Endothelial cell of umbilical vein (primary cell): ENCODE data around the gene NAGLU. TPM values are rescaled to one million over a fixed set of nuclear protein-coding genes. Genes with fewer than 3 reads are reported as not detected.

ENCODE experiments used
- BruUV-seq: library from RNA; stranded (reverse); fragments of 400-500 nt; replicated peaks from 2 replicates; lab custom pipeline; 2021; lab: Mats Ljungman, UMichigan
- CTCF ChIA-PET: fragments of 300-600, 350-600 bp; sonication (Branson Sonifier 250); formaldehyde crosslinking; loops from one replicate; lab custom pipeline; 2021; ENCODE audit warnings: antibody characterized with exemption, inconsistent platforms; lab: Charles Lee
- POLR2A ChIA-PET: fragments of 300-600, 350-600 bp; sonication (Branson Sonifier 250); formaldehyde crosslinking; loops from one replicate; lab custom pipeline; 2021; ENCODE audit warnings: antibody characterized with exemption, inconsistent platforms; lab: Charles Lee
- DNase-seq: peaks from one replicate; pipeline ENCODE4 v3.0.0-alpha.2; 2011; ENCODE audit warnings: low read depth, low spot score
- FAIRE-seq: peaks from 2 replicates; lab custom pipeline; 2011; peaks lifted over from hg19 to GRCh38; lab: Jason Lieb, UNC
- H2AFZ ChIP-seq: 2 replicates; pipeline ENCODE4 v1.6.0; 2012; ENCODE audit warnings: low read depth, low read length, control low read depth, inconsistent platforms
- H3K27ac ChIP-seq: 2 replicates; pipeline ENCODE4 v1.5.1; 2011; ENCODE audit warnings: low read depth, mild to moderate bottlenecking, control low read depth, low read length, moderate library complexity; ENCODE audit not compliant: insufficient read depth
- H3K27me3 ChIP-seq, 2 experiments: 2 replicates each; pipeline versions ENCODE4 v1.6.0 to v1.6.1; 2011; ENCODE audit warnings: low read length in 2 of 2, mixed read lengths in 1 of 2; ENCODE audit not compliant: control insufficient read depth in 2 of 2, insufficient read depth in 2 of 2
- H3K36me3 ChIP-seq, 2 experiments: 2 replicates in 1 of 2; 3 replicates in 1 of 2; pipeline ENCODE4 v1.5.1; 2011; ENCODE audit warnings: low read length in 2 of 2, mild to moderate bottlenecking in 1 of 2, moderate library complexity in 1 of 2; ENCODE audit not compliant: control insufficient read depth in 2 of 2, insufficient read depth in 2 of 2; ENCODE audit errors: extremely low read depth in 1 of 2
- H3K4me1 ChIP-seq: 3 replicates; pipeline ENCODE4 v1.5.1; 2011; ENCODE audit warnings: mild to moderate bottlenecking, low read length; ENCODE audit not compliant: control insufficient read depth, insufficient read depth; ENCODE audit errors: extremely low read depth
- H3K4me2 ChIP-seq: 2 replicates; pipeline ENCODE4 v1.6.1; 2011; ENCODE audit warnings: low read length, control low read depth, mixed read lengths; ENCODE audit not compliant: insufficient read depth
- H3K4me3 ChIP-seq, 3 experiments: fragments of 200-600 bp in 1 of 3; sonication (generic), shearing (Covaris generic) in 1 of 3; replicated peaks in 1 of 3; 2 replicates each; pipeline ENCODE4 v1.5.1; 2011 to 2016; ENCODE audit warnings: control low read depth in 3 of 3, low read length in 3 of 3, mild to moderate bottlenecking in 2 of 3, inconsistent platforms in 1 of 3, low read depth in 1 of 3, moderate library complexity in 1 of 3; ENCODE audit not compliant: insufficient read depth in 1 of 3
- H3K79me2 ChIP-seq: 2 replicates; pipeline ENCODE4 v1.6.0; 2012; ENCODE audit warnings: low read length, inconsistent platforms; ENCODE audit not compliant: control insufficient read depth, insufficient read depth
- H3K9ac ChIP-seq: replicated peaks from 2 replicates; pipeline ENCODE3; 2011; ENCODE audit warnings: low read length, control low read depth; ENCODE audit not compliant: insufficient read depth; ENCODE audit errors: extremely low read depth
- H3K9me1 ChIP-seq: replicated peaks from 3 replicates; pipeline ENCODE4 v1.6.0; 2011; ENCODE audit warnings: mild to moderate bottlenecking, low read length; ENCODE audit not compliant: control insufficient read depth, insufficient read depth; ENCODE audit errors: extremely low read depth
- H3K9me3 ChIP-seq: replicated peaks from 2 replicates; pipeline ENCODE4 v1.5.1; 2012; ENCODE audit warnings: low read length, inconsistent platforms; ENCODE audit not compliant: control insufficient read depth, insufficient read depth
- H4K20me1 ChIP-seq: replicated peaks from 2 replicates; pipeline ENCODE3; 2011; ENCODE audit warnings: mild to moderate bottlenecking, low read length; ENCODE audit not compliant: control insufficient read depth, insufficient read depth; ENCODE audit errors: extremely low read depth
- CTCF ChIP-seq, 2 donors: IDR thresholded peaks; 1 replicate in 1 of 2; 2 replicates in 1 of 2; pipeline ENCODE4 v1.5.1; 2011; ENCODE audit warnings: low read length in 2 of 2, mild to moderate bottlenecking in 2 of 2, moderate library complexity in 2 of 2, control low read depth in 1 of 2, inconsistent platforms in 1 of 2, low read depth in 1 of 2; ENCODE audit not compliant: insufficient read depth in 1 of 2; ENCODE audit errors: extremely low read depth in 1 of 2
- EZH2 ChIP-seq: IDR thresholded peaks from 2 replicates; pipeline ENCODE4 v1.6.1; 2012; ENCODE audit warnings: borderline replicate concordance, low read depth, mild to moderate bottlenecking, moderate library complexity, low read length, inconsistent platforms; ENCODE audit not compliant: severe bottlenecking
- FOS ChIP-seq: IDR thresholded peaks from 2 replicates; pipeline ENCODE4 v1.6.1; 2011; ENCODE audit warnings: mild to moderate bottlenecking, low read length, moderate library complexity, borderline replicate concordance; ENCODE audit not compliant: insufficient read depth
- GATA2 ChIP-seq: IDR thresholded peaks from 2 replicates; pipeline ENCODE4 v1.7.0; 2011; ENCODE audit warnings: low read depth, mild to moderate bottlenecking, moderate library complexity, mixed read lengths, low read length; ENCODE audit not compliant: insufficient read length, insufficient read depth
- JUN ChIP-seq: IDR thresholded peaks from 2 replicates; pipeline ENCODE4 v1.6.1; 2011; ENCODE audit warnings: borderline replicate concordance, low read depth; ENCODE audit not compliant: insufficient read length, insufficient read depth
- MAX ChIP-seq: IDR thresholded peaks from 2 replicates; pipeline ENCODE4 v1.6.1; 2011; ENCODE audit not compliant: insufficient read depth, insufficient read length
- MYC ChIP-seq: IDR thresholded peaks from one replicate; pipeline ENCODE4 v1.6.1; 2011; ENCODE audit warnings: mild to moderate bottlenecking, low read depth, low read length
- POLR2A ChIP-seq: IDR thresholded peaks from 2 replicates; pipeline ENCODE4 v1.6.1; 2012; ENCODE audit warnings: low read depth, mild to moderate bottlenecking, control low read depth, low read length
- POLR2AphosphoS5 ChIP-seq: IDR thresholded peaks from 2 replicates; pipeline ENCODE4 v1.6.1; 2012; ENCODE audit warnings: low read depth, mild to moderate bottlenecking, control low read depth, low read length, moderate library complexity; ENCODE audit not compliant: insufficient read depth
- dilution Hi-C: fragments of 300-500 bp; cut with MboI; formaldehyde crosslinking; loops from one replicate; pipeline ENCODE4 v1.15.0; 2019; ENCODE audit warnings: low sequenced_read_pairs; ENCODE audit not compliant: extremely low pct_ligation_motif_present
- intact Hi-C: fragments of 100-400 bp; cut with micrococcal nuclease; formaldehyde crosslinking; loops from one replicate; pipeline ENCODE4 v1.10.0; 2022
- polyA plus RNA-seq, 4 experiments: library from polyadenylated mRNA; depleted of rRNA in 3 of 4; stranded (reverse) in 3 of 4; unstranded in 1 of 4; fragments of >200 nt; gene quantifications; 2 replicates each; pipeline versions ENCODE4 v1.2.1 to v1.2.3, GENCODE V29; 2011 to 2012; ENCODE audit warnings: missing spikeins in 1 of 4
- total RNA-seq: library from RNA; stranded (reverse); gene quantifications from 2 replicates; pipeline ENCODE4 v1.2.3, GENCODE V29; 2021

NAGLU gene
- total and polyA plus RNA-seq, 2 donors (not counting 3 experiments of a cell fraction or from before 2014, with no cell fraction given), result 50.2 to 54.2 TPM

GRCh38 chr17:42566215-42566882 lies 30.3 kb downstream of the NAGLU start:
- dilution Hi-C loops (no loop called here), intact Hi-C loops (no loop called here)
- peaks cover 15 to 37% of the 10 kb centered on the region in 2 experiments for H3K36me3 ChIP-seq
- DNase-seq, result no peak
- H4K20me1 ChIP-seq, result no peaks in the 10 kb centered on the region
- ChIA-PET CTCF (interaction anchor here (5.4 kb wide), 1 partner anchor 11 kb away, joined by 38 read pairs; the partner anchor contains the start of gene PSMC3IP), POLR2A (no interaction called here)
- H3K9ac ChIP-seq, result no peak overlapping the region
- H3K79me2 ChIP-seq, result peaks cover 35% of the 10 kb centered on the region
- peak overlapping the region; percentile 30 for H3K4me2 ChIP-seq
- no peak overlapping the region for H3K27ac ChIP-seq
- no TSS peak for BruUV-seq
- peaks cover 31% of the 10 kb centered on the region for H3K4me1 ChIP-seq
- H3K9me1 ChIP-seq, result no peaks in the 10 kb centered on the region
- no peaks in the 10 kb centered on the region for H3K27me3 ChIP-seq
- no peak for FAIRE-seq
- peak overlapping the region; percentile 76 for H2AFZ ChIP-seq
- no peaks in the 10 kb centered on the region for H3K9me3 ChIP-seq
- TF ChIP-seq FOS, result no peak
- no peak for TF ChIP-seq POLR2AphosphoS5
- no peak for TF ChIP-seq MYC
- no peak for TF ChIP-seq CTCF (IDR thresholded peaks at IDR 0.05; ENCODE audit: extremely low read depth in 1 of 2, insufficient read depth in 1 of 2, low read depth in 1 of 2, low read length in 2 of 2)
- no peak for TF ChIP-seq MAX
- TF ChIP-seq EZH2, result no peak
- no peak for TF ChIP-seq JUN
- TF ChIP-seq GATA2, result no peak
- TF ChIP-seq POLR2A, result no peak
- H3K4me3 ChIP-seq, result peak overlapping the region in 1 of 3 experiments; percentile 70
